ENCODE data around the gene ZSCAN2. TPM values are rescaled to one million over a fixed set of nuclear protein-coding genes. Genes with fewer than 3 reads are reported as not detected.

The ZSCAN2 gene
- total and polyA plus RNA-seq, 10 of the 15 experiments (the other 5 are each of a cell fraction or from before 2014, with no cell fraction given): 2.7 to 13.2 (median 8.6) TPM

DNA sequence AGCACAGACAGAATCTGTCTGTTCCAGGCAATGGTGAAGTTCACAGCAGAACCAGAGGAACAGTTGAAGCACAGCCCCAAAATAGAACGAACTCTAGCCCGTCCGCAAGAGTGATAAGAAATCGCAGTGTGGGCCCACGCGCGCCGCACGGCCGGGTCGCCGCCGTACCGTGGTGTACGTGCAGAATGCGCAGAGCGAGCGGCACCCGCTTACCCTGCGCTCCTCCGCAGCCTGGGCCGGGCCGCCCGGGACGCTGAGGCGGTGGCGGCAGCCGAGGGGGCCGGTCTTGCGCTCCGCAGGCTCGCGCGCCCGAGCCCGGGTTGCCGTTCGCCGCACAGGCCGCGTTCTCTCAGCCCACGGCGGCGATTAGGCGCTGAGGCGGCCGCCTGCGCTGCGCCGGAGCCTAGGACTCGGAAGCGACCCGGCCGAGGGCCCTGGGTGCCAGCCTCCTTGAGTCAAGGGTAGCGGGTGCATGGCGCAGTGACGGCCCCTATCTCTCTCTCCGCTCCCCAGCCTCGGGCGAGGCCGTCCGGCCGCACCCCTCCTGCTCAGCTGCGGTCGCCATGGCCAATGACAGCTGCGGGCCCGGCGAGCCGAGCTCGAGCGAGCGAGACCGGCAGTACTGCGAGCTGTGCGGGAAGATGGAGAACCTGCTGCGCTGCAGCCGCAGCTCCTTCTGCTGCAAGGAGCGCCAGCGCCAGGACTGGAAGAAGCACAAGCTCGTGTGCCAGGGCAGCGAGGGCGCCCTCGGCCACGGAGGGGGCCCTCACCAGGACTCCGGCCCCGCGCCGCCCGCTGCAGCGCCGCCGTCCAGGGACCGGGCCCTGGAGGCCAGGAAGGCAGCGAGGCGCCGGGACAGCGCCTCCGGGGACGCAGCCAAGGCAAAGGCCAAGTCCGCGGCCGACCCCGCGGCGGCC is 32.8 kb downstream of the ZSCAN2 start:
- FAIRE-seq (no peak), DNase-seq (ENCODE audit: low read depth, low spot score) (no peak), ATAC-seq (peak; percentile 67)
- no peaks in the 10 kb centered on the region; the same call in 1 of the 2 replicates for H3K79me2 ChIP-seq (ENCODE audit: control insufficient read depth, insufficient read depth, low read length)
- H3K4me1 ChIP-seq (ENCODE audit: control insufficient read depth, insufficient read depth, low read length): peaks cover 9% of the 10 kb centered on the region
- H3K27ac ChIP-seq (ENCODE audit: control insufficient read depth, insufficient read depth): peak overlapping the region; percentile 5; the same call in 1 of the 2 replicates
- BruUV-seq (replicated peaks): no TSS peak
- 1% methylated on average over 105 of the region's 105 CpGs for WGBS (ENCODE audit: insufficient coverage, insufficient replicate concordance, low lambda C conversion rate, missing lambda C conversion rate)
- ChIA-PET CTCF (interaction anchor here (1.1 to 1.9 kb wide), 3 partner anchors 20 to 35 kb away, joined by 5 to 8 read pairs (median 6); partner anchors contain the start of genes WDR73 and ZSCAN2), SMC1A (ENCODE audit: uncharacterized antibody, unreplicated experiment) (interaction anchor here (1.3 to 2.5 kb wide), 4 partner anchors 18 to 35 kb away, joined by 3 to 11 read pairs (median 5); no protein-coding TSS in a partner anchor), RAD21 (ENCODE audit: unreplicated experiment) (interaction anchor here (0.6 to 0.8 kb wide), 2 partner anchors 32 to 94 kb away, joined by 3 to 4 read pairs; no protein-coding TSS in a partner anchor), POLR2A (interaction anchor here (0.6 kb wide), 1 partner anchor 14 kb away, joined by 5 read pairs; no protein-coding TSS in a partner anchor)
- H2AFZ ChIP-seq (ENCODE audit: control insufficient read depth, low read depth, low read length): peak overlapping the region; percentile 66
- peak overlapping the region; percentile 65 for H3K4me3 ChIP-seq
- in situ Hi-C loops (cut with MboI): no loop called here
- peak overlapping the region; percentile 42; the same call in 1 of the 2 replicates for H3K9ac ChIP-seq (ENCODE audit: control insufficient read depth, insufficient read depth, low read length)
- H3K4me2 ChIP-seq (ENCODE audit: control insufficient read depth, insufficient read depth): peak overlapping the region; percentile 84
- H3K27me3 ChIP-seq (replicated peaks in 1 of 2; ENCODE audit: control insufficient read depth in 2 of 2, insufficient read depth in 2 of 2, low read length in 1 of 2): no peaks in the 10 kb centered on the region
- no peaks in the 10 kb centered on the region for H3K36me3 ChIP-seq (ENCODE audit: control insufficient read depth in 2 of 2, insufficient read depth in 2 of 2, low read length in 1 of 2)
- no peaks in the 10 kb centered on the region for H4K20me1 ChIP-seq (ENCODE audit: control insufficient read depth, insufficient read depth)
- intact Hi-C loops (cut with micrococcal nuclease; ENCODE audit: unreplicated experiment): loop anchor here (2.0 kb wide), 1 partner anchor 35 kb away; no protein-coding TSS in a partner anchor
- H3K9me3 ChIP-seq (replicated peaks; ENCODE audit: control insufficient read depth, insufficient read depth, low read length): no peaks in the 10 kb centered on the region
- TF ChIP-seq, protein P1, sequence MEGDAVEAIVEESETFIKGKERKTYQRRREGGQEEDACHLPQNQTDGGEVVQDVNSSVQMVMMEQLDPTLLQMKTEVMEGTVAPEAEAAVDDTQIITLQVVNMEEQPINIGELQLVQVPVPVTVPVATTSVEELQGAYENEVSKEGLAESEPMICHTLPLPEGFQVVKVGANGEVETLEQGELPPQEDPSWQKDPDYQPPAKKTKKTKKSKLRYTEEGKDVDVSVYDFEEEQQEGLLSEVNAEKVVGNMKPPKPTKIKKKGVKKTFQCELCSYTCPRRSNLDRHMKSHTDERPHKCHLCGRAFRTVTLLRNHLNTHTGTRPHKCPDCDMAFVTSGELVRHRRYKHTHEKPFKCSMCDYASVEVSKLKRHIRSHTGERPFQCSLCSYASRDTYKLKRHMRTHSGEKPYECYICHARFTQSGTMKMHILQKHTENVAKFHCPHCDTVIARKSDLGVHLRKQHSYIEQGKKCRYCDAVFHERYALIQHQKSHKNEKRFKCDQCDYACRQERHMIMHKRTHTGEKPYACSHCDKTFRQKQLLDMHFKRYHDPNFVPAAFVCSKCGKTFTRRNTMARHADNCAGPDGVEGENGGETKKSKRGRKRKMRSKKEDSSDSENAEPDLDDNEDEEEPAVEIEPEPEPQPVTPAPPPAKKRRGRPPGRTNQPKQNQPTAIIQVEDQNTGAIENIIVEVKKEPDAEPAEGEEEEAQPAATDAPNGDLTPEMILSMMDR (IDR thresholded peaks at IDR 0.05 in 2 of 3, conservative IDR thresholded peaks at IDR 0.05 in 1 of 3; ENCODE audit: control insufficient read depth in 2 of 3, extremely low read depth in 1 of 3, insufficient read depth in 1 of 3, low read depth in 3 of 3, low read length in 3 of 3): no peak
- TF ChIP-seq POLR2A (IDR thresholded peaks at IDR 0.05; ENCODE audit: low read depth, low read length) (peak; percentile 54), ZNF217 (IDR thresholded peaks at IDR 0.05) (peak; percentile 83), CHD2 (IDR thresholded peaks at IDR 0.05; ENCODE audit: borderline replicate concordance, low read depth, low read length) (no peak), FOXK2 (IDR thresholded peaks at IDR 0.05) (no peak), SMARCA5 (IDR thresholded peaks at IDR 0.05) (peak; percentile 47; the same call in 1 of the 2 replicates), USF2 (IDR thresholded peaks at IDR 0.05; ENCODE audit: borderline replicate concordance, low read depth, low read length) (no peak), NRF1 (conservative IDR thresholded peaks at IDR 0.05; ENCODE audit: low read depth, low read length) (no peak), NKRF (conservative IDR thresholded peaks at IDR 0.05) (peak; percentile 67; the same call in 1 of the 2 replicates), EGR1 (IDR thresholded peaks at IDR 0.05; ENCODE audit: borderline replicate concordance in 1 of 2, low read depth in 2 of 2, low read length in 2 of 2) (peak in 1 of 2 experiments; percentile 14; a peak in 1 of 3 replicates), CBX5 (IDR thresholded peaks at IDR 0.05; ENCODE audit: low read depth) (no peak), GATAD2B (conservative IDR thresholded peaks at IDR 0.05; ENCODE audit: low read depth) (peak; percentile 64; the same call in 1 of the 2 replicates), BACH1 (IDR thresholded peaks at IDR 0.05; ENCODE audit: borderline replicate concordance) (peak; percentile 58; the same call in 1 of the 2 replicates)
- TF ChIP-seq, protein P2, sequence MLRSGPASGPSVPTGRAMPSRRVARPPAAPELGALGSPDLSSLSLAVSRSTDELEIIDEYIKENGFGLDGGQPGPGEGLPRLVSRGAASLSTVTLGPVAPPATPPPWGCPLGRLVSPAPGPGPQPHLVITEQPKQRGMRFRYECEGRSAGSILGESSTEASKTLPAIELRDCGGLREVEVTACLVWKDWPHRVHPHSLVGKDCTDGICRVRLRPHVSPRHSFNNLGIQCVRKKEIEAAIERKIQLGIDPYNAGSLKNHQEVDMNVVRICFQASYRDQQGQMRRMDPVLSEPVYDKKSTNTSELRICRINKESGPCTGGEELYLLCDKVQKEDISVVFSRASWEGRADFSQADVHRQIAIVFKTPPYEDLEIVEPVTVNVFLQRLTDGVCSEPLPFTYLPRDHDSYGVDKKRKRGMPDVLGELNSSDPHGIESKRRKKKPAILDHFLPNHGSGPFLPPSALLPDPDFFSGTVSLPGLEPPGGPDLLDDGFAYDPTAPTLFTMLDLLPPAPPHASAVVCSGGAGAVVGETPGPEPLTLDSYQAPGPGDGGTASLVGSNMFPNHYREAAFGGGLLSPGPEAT (IDR thresholded peaks at IDR 0.05; ENCODE audit: low read depth): no peak

Measured in GM12878 (cell line).